ENCODE data around the gene MAPK6. TPM values are rescaled to one million over a fixed set of nuclear protein-coding genes. Genes with fewer than 3 reads are reported as not detected.
A peak's percentile ranks its signal among the peaks of the same experiment; 100 is the strongest.
"Not testable (repeated sequence)": the region's sequence is repeated elsewhere in the genome, so short reads cannot be mapped to it uniquely, and the experiment has no call there.

MAPK6 gene
- total RNA-seq, 6 donors from 2014 or later = 6.7 to 34.1 (median 24.4) TPM

- ATAC-seq (ENCODE audit: low FRiP score in 2 of 2) (peak; percentile 55 to 58), DNase-seq (no peak)
- peaks cover 12 to 17% (median 16%) of the 10 kb centered on the region in 4 donors for H3K4me1 ChIP-seq
- TF ChIP-seq POLR2AphosphoS5 (IDR thresholded peaks at IDR 0.05) (no peak), EP300 (IDR thresholded peaks at IDR 0.05) (no peak), POLR2A (IDR thresholded peaks at IDR 0.05) (no peak)
- TF ChIP-seq, protein P1, sequence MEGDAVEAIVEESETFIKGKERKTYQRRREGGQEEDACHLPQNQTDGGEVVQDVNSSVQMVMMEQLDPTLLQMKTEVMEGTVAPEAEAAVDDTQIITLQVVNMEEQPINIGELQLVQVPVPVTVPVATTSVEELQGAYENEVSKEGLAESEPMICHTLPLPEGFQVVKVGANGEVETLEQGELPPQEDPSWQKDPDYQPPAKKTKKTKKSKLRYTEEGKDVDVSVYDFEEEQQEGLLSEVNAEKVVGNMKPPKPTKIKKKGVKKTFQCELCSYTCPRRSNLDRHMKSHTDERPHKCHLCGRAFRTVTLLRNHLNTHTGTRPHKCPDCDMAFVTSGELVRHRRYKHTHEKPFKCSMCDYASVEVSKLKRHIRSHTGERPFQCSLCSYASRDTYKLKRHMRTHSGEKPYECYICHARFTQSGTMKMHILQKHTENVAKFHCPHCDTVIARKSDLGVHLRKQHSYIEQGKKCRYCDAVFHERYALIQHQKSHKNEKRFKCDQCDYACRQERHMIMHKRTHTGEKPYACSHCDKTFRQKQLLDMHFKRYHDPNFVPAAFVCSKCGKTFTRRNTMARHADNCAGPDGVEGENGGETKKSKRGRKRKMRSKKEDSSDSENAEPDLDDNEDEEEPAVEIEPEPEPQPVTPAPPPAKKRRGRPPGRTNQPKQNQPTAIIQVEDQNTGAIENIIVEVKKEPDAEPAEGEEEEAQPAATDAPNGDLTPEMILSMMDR (IDR thresholded peaks at IDR 0.05) = no peak
- WGBS, 2 donors = 64 to 65% methylated on average over 11 to 12 of the region's 12 CpGs
- H3K27me3 ChIP-seq = no peaks in the 10 kb centered on the region
- H3K36me3 ChIP-seq = no peaks in the 10 kb centered on the region
- peaks cover 0 to 3% (median 1%) of the 10 kb centered on the region in 4 donors for H3K9me3 ChIP-seq
- peak overlapping the region in 2 of 4 donors; percentile 4 to 39 for H3K27ac ChIP-seq
- no peak overlapping the region for H3K4me3 ChIP-seq
These were observed 74.8 kb downstream of the MAPK6 start for GRCh38 chr15:52093539-52094510.

GRCh38 chr15:52094811-52095584 is 76.0 kb downstream of the MAPK6 start:
- peak in 1 of 2 donors; percentile 52 for DNase-seq

GRCh38 chr15:52095597-52096262 is 76.7 kb downstream of the MAPK6 start:
- Histone ChIP-seq H3K27me3 (no peaks in the 10 kb centered on the region), H3K27ac (no peak overlapping the region), H3K9me3 (no peaks in the 10 kb centered on the region), H3K4me3 (no peak overlapping the region), H3K4me1 (peaks cover 12 to 17% (median 16%) of the 10 kb centered on the region in 4 donors), H3K36me3 (no peaks in the 10 kb centered on the region)
- WGBS, 2 donors = 59 to 77% methylated on average over 4 of the region's 4 CpGs
- TF ChIP-seq POLR2AphosphoS5 (IDR thresholded peaks at IDR 0.05) = no peak
- no peak for TF ChIP-seq EP300 (IDR thresholded peaks at IDR 0.05)
- TF ChIP-seq POLR2A (IDR thresholded peaks at IDR 0.05) = no peak
- TF ChIP-seq, protein P1 (IDR thresholded peaks at IDR 0.05) = no peak
- DNase-seq (no peak), ATAC-seq (ENCODE audit: low FRiP score in 2 of 2) (peak in 1 of 2 donors; percentile 84)

More at GRCh38 chr15:52094811-52095584, 76.0 kb downstream of the MAPK6 start:
- ATAC-seq (ENCODE audit: low FRiP score in 2 of 2) = peak in 1 of 2 donors; percentile 19
- TF ChIP-seq EP300 (IDR thresholded peaks at IDR 0.05) = no peak
- no peak for TF ChIP-seq POLR2AphosphoS5 (IDR thresholded peaks at IDR 0.05)
- no peak for TF ChIP-seq POLR2A (IDR thresholded peaks at IDR 0.05)
- TF ChIP-seq, protein P1 (IDR thresholded peaks at IDR 0.05) = no peak
- no peak overlapping the region for H3K27ac ChIP-seq
- H3K4me1 ChIP-seq = peaks cover 12 to 17% (median 16%) of the 10 kb centered on the region in 4 donors
- peaks cover 0 to 3% (median 1%) of the 10 kb centered on the region in 4 donors for H3K9me3 ChIP-seq
- H3K27me3 ChIP-seq = no peaks in the 10 kb centered on the region
- WGBS, 2 donors = 96% methylated on average over 12 of the region's 12 CpGs
- no peaks in the 10 kb centered on the region for H3K36me3 ChIP-seq
- H3K4me3 ChIP-seq = no peak overlapping the region

GRCh38 chr15:52096536-52096935 is 77.5 kb downstream of the MAPK6 start:
- H3K4me3 ChIP-seq; H3K36me3 ChIP-seq; DNase-seq; H3K27me3 ChIP-seq; ATAC-seq (ENCODE audit: low FRiP score in 2 of 2); H3K27ac ChIP-seq; H3K9me3 ChIP-seq: not testable (repeated sequence)
- WGBS, 2 donors = 97% methylated on average over 9 of the region's 9 CpGs
- H3K4me1 ChIP-seq = peaks cover 12 to 17% (median 16%) of the 10 kb centered on the region in 4 donors
